Measurements from ENCODE around the gene GRID1.

GRID1 gene

GRCh38 chr10:86027346-86027745 is 339.2 kb downstream of the GRID1 start (continued):
- TF ChIP-seq ZNF518A (tag by site-specific recombination; conservative IDR thresholded peaks at IDR 0.05; ENCODE audit: low read depth): no peak
- no peak for TF ChIP-seq ZNF488 (tag by site-specific recombination; IDR thresholded peaks at IDR 0.05)
- no peak for TF ChIP-seq ZNF148 (tag by site-specific recombination; IDR thresholded peaks at IDR 0.05; ENCODE audit: borderline replicate concordance)
- TF ChIP-seq ZNF19 (tag by site-specific recombination; IDR thresholded peaks at IDR 0.05; ENCODE audit: low read depth): no peak
- no peak for TF ChIP-seq ZNF792 (tag by site-specific recombination; IDR thresholded peaks at IDR 0.05)
- no peak for TF ChIP-seq ZNF560 (tag by site-specific recombination; IDR thresholded peaks at IDR 0.05; ENCODE audit: borderline replicate concordance)
- no peak for TF ChIP-seq ZNF292 (tag by site-specific recombination; IDR thresholded peaks at IDR 0.05; ENCODE audit: borderline replicate concordance, low read depth)
- no peak for TF ChIP-seq ZNF629 (tag by site-specific recombination; IDR thresholded peaks at IDR 0.05)

DNA sequence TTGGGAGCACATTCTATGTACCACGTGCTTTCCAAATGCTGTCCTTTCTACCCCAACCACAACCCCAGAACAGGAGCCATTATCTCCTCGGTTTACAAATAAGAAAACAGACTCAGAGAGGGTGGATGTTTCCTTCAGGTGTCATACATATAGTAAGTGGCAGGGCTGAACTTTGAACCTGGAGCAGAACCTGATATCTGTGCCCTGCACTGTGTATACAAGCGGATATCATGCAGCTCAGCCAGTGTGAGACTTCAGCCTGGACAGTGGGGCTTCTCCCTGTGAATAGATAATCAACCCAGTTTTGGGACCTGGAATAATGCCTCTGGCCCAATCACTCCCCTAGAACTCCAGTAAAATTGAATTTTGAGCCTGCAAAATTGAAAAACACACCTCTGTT is 341.1 kb downstream of the GRID1 start:
- Histone ChIP-seq H3K4me1 (ENCODE audit: control insufficient read depth, insufficient read depth, low read length) (no peaks in the 10 kb centered on the region), H3K36me3 (ENCODE audit: control insufficient read depth in 2 of 2, insufficient read depth in 1 of 2, low read length in 2 of 2) (no peaks in the 10 kb centered on the region), H3K27ac (ENCODE audit: extremely low read depth, low read depth, low read length) (no peak overlapping the region), H3K4me3 (ENCODE audit: low read depth, low read length) (no peak overlapping the region), H3K9me3 (ENCODE audit: control insufficient read depth, insufficient read depth, low read depth, low read length) (no peaks in the 10 kb centered on the region)
- TF ChIP-seq ZNF248 (tag by site-specific recombination; IDR thresholded peaks at IDR 0.05): no peak
- TF ChIP-seq HOXC10 (CRISPR knock-in tag; IDR thresholded peaks at IDR 0.05): no peak
- no peak for TF ChIP-seq ZNF585B (tag by site-specific recombination; IDR thresholded peaks at IDR 0.05)
- no peak for TF ChIP-seq ZIC2 (tag by site-specific recombination; IDR thresholded peaks at IDR 0.05)
- no peak for TF ChIP-seq ZFP41 (tag by site-specific recombination; IDR thresholded peaks at IDR 0.05; ENCODE audit: borderline replicate concordance)
- TF ChIP-seq ZNF184 (tag by site-specific recombination; IDR thresholded peaks at IDR 0.05): no peak
- TF ChIP-seq ZNF23 (tag by site-specific recombination; IDR thresholded peaks at IDR 0.05; ENCODE audit: borderline replicate concordance): no peak
- ChIA-PET POLR2A (no interaction called here), CTCF (interaction anchor here (0.6 kb wide), 1 partner anchor 55 kb away, joined by 3 read pairs; no protein-coding TSS in a partner anchor)
